ENCODE measurements around the gene EIF4G1. TPM values are rescaled to one million over a fixed set of nuclear protein-coding genes. Genes with fewer than 3 reads are reported as not detected.

EIF4G1 gene
- total and polyA plus RNA-seq, 2 of the 8 experiments (the other 6 are each of a cell fraction or from before 2014, with no cell fraction given): 318 to 473 TPM

GRCh38 chr3:184327171-184327570 is 12.8 kb downstream of the EIF4G1 start:
- H2BK12ac ChIP-seq (ENCODE audit: low read depth, low read length): no peak overlapping the region
- no peak overlapping the region for H3K23ac ChIP-seq (ENCODE audit: insufficient read length)
- no peak overlapping the region for H2BK5ac ChIP-seq (ENCODE audit: low read depth, low read length)
- peaks cover 12 to 20% of the 10 kb centered on the region in 2 experiments for H4K20me1 ChIP-seq (replicated peaks in 1 of 2; ENCODE audit: control insufficient read depth in 1 of 2, insufficient read depth in 2 of 2, low read length in 2 of 2)
- no peaks in the 10 kb centered on the region for H3K23me2 ChIP-seq (ENCODE audit: low read depth, low read length)
- CTCF ChIA-PET (ENCODE audit: partially characterized antibody): interaction anchor here (0.5 to 1.6 kb wide), 5 partner anchors 18 to 1037 kb away, joined by 3 to 10 read pairs (median 3); no protein-coding TSS in a partner anchor
- POLR2A ChIA-PET (ENCODE audit: partially characterized antibody): interaction anchor here (0.7 to 9.8 kb wide), 14 partner anchors 8 to 129 kb away, joined by 3 to 148 read pairs (median 5); partner anchors contain the start of genes CAMK2N2 and EIF4G1
- WGBS, 2 experiments (ENCODE audit: extremely low coverage in 1 of 2, insufficient coverage in 1 of 2, insufficient read length in 1 of 2, insufficient replicate concordance in 2 of 2, low coverage in 1 of 2, low lambda C conversion rate in 2 of 2, missing lambda C conversion rate in 1 of 2): 98% methylated on average over 11 of the region's 21 CpGs; no CpG with 5 or more reads in 1 of the 2 experiments
- H2BK120ac ChIP-seq (replicated peaks; ENCODE audit: low read depth, low read length): no peak overlapping the region
- H2BK15ac ChIP-seq (ENCODE audit: low read length): no peak overlapping the region
- no peak overlapping the region for H3K9ac ChIP-seq (replicated peaks in 1 of 4; ENCODE audit: extremely low read depth in 1 of 4, low read depth in 3 of 4, low read length in 3 of 4)
- no peak overlapping the region for H2AK5ac ChIP-seq (ENCODE audit: low read depth, low read length)
- no peaks in the 10 kb centered on the region for H3K4me1 ChIP-seq (replicated peaks in 1 of 4; ENCODE audit: control insufficient read depth in 3 of 4, insufficient read depth in 4 of 4, low read length in 3 of 4)
- H3K4ac ChIP-seq (replicated peaks; ENCODE audit: insufficient read length, low read depth, low read length): no peak overlapping the region
- no peak overlapping the region for H4K5ac ChIP-seq (ENCODE audit: insufficient read length, low read depth, low read length)
- no peak overlapping the region; the same call in 1 of the 2 replicates for H4K8ac ChIP-seq (ENCODE audit: extremely low read depth, insufficient read depth, low read length)
- TF ChIP-seq HDAC6 (IDR thresholded peaks at IDR 0.05; ENCODE audit: low read depth, low read length) (no peak), ASH2L (IDR thresholded peaks at IDR 0.05; ENCODE audit: low read length) (no peak), SP2 (IDR thresholded peaks at IDR 0.05; ENCODE audit: low read length) (no peak), POU5F1 (IDR thresholded peaks at IDR 0.05; ENCODE audit: low read depth, low read length) (no peak), JUND (IDR thresholded peaks at IDR 0.05; ENCODE audit: low read length) (no peak), SUZ12 (IDR thresholded peaks at IDR 0.05; ENCODE audit: low read length) (no peak), CBX5 (IDR thresholded peaks at IDR 0.05; ENCODE audit: low read depth, low read length) (no peak), SP1 (IDR thresholded peaks at IDR 0.05; ENCODE audit: low read depth, low read length) (no peak), CTBP2 (IDR thresholded peaks at IDR 0.05; ENCODE audit: borderline replicate concordance, insufficient read depth, insufficient read length, low read length) (no peak), TCF12 (IDR thresholded peaks at IDR 0.05; ENCODE audit: low read depth, low read length) (no peak), KDM1A (IDR thresholded peaks at IDR 0.05; ENCODE audit: borderline replicate concordance, low read length) (no peak), SIX5 (IDR thresholded peaks at IDR 0.05; ENCODE audit: low read depth, low read length) (no peak), JUN (IDR thresholded peaks at IDR 0.05; ENCODE audit: low read depth, low read length) (no peak), RNF2 (IDR thresholded peaks at IDR 0.05; ENCODE audit: borderline replicate concordance, low read depth, low read length, missing control alignments, poor library complexity, severe bottlenecking) (no peak), SP4 (IDR thresholded peaks at IDR 0.05; ENCODE audit: low read length) (no peak)
- peaks cover 74 to 99% (median 92%) of the 10 kb centered on the region in 4 experiments for H3K36me3 ChIP-seq (ENCODE audit: control insufficient read depth in 2 of 4, insufficient read depth in 4 of 4, low read length in 3 of 4)
- no peak for FAIRE-seq
- no peak overlapping the region for H3K4me3 ChIP-seq (ENCODE audit: extremely low read depth in 1 of 4, insufficient read depth in 2 of 4, low read depth in 3 of 4, low read length in 4 of 4)
- H3K18ac ChIP-seq (ENCODE audit: extremely low read depth, low read length): no peak overlapping the region
- H3K56ac ChIP-seq (replicated peaks; ENCODE audit: insufficient read length, low read depth, low read length): no peak overlapping the region
- DNase-seq (ENCODE audit: low read depth in 1 of 2, low spot score in 2 of 2): no peak
- no peak overlapping the region for H3K4me2 ChIP-seq (ENCODE audit: insufficient read depth in 1 of 2, low read depth in 2 of 2, low read length in 2 of 2)
- peaks cover 5% of the 10 kb centered on the region for H3K79me1 ChIP-seq (ENCODE audit: low read depth, low read length)
- H4K91ac ChIP-seq (replicated peaks; ENCODE audit: insufficient read length, low read length): no peak overlapping the region
- H3K9me3 ChIP-seq (ENCODE audit: insufficient read depth in 2 of 2, low read depth in 1 of 2, low read length in 1 of 2): no peaks in the 10 kb centered on the region
- peaks cover 0 to 4% of the 10 kb centered on the region in 2 experiments; a peak in 1 of 4 replicates for H3K79me2 ChIP-seq (ENCODE audit: control insufficient read depth in 1 of 2, insufficient read depth in 2 of 2, low read length in 2 of 2)
- no peak overlapping the region for H2BK20ac ChIP-seq (ENCODE audit: low read length)
- H3K14ac ChIP-seq (ENCODE audit: insufficient read length): no peak overlapping the region
- H3K27ac ChIP-seq (ENCODE audit: low read depth, low read length): no peak overlapping the region
- no peaks in the 10 kb centered on the region for H3K27me3 ChIP-seq (replicated peaks in 1 of 4; ENCODE audit: control insufficient read depth in 3 of 4, extremely low read depth in 1 of 4, insufficient read depth in 3 of 4, low read length in 3 of 4)
- H2AFZ ChIP-seq (ENCODE audit: low read length): no peak overlapping the region

Data from H1 (cell line).